Vagina (tissue), 2 donors: Measurements from ENCODE around the gene SLC38A5.

ENCODE experiments used
- POLR2A ChIP-seq, 2 donors: fragments of 450-650 bp; IDR thresholded peaks; one replicate each; pipeline ENCODE4 v1.6.1; 2017; ENCODE audit warnings: antibody characterized with exemption in 2 of 2, mild to moderate bottlenecking in 2 of 2, moderate library complexity in 2 of 2
- POLR2AphosphoS5 ChIP-seq, 2 donors: sonication (generic); formaldehyde crosslinking; IDR thresholded peaks; one replicate each; pipeline ENCODE4 v1.9.0; 2017; ENCODE audit warnings: antibody characterized with exemption in 2 of 2, mild to moderate bottlenecking in 2 of 2, low read depth in 1 of 2; ENCODE audit not compliant: insufficient read depth in 1 of 2
- TF ChIP-seq, protein P1 (sequence below), 3 experiments: fragments of 450-650 bp in 2 of 3; fragments of 200-600 bp in 1 of 3; sonication (generic) in 1 of 3; IDR thresholded peaks; one replicate each; pipeline ENCODE4 v1.5.1; 2017 to 2019; ENCODE audit warnings: antibody characterized with exemption in 3 of 3, mild to moderate bottlenecking in 2 of 3, moderate library complexity in 2 of 3

DNA sequence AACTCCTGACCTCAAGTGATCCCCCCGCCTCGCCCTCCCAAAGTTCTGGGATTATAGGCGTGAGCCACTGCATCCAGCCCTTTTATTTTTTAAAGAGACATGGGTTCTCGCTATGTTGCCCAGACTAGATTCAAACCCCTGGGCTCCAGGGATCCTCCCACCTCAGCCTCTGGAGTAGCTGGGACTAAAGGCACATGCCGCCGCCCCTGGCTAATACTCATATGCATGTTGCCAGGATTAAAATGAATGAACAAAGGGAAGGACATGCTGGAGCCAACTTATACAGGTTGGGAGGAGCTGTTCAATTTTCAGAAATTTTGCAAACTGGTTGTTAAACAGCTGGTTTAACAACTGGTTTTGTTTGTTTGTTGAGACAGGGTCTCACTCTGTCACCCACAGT, 4.5 kb upstream of the SLC38A5 start:
- TF ChIP-seq, protein P1, sequence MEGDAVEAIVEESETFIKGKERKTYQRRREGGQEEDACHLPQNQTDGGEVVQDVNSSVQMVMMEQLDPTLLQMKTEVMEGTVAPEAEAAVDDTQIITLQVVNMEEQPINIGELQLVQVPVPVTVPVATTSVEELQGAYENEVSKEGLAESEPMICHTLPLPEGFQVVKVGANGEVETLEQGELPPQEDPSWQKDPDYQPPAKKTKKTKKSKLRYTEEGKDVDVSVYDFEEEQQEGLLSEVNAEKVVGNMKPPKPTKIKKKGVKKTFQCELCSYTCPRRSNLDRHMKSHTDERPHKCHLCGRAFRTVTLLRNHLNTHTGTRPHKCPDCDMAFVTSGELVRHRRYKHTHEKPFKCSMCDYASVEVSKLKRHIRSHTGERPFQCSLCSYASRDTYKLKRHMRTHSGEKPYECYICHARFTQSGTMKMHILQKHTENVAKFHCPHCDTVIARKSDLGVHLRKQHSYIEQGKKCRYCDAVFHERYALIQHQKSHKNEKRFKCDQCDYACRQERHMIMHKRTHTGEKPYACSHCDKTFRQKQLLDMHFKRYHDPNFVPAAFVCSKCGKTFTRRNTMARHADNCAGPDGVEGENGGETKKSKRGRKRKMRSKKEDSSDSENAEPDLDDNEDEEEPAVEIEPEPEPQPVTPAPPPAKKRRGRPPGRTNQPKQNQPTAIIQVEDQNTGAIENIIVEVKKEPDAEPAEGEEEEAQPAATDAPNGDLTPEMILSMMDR (IDR thresholded peaks at IDR 0.05), result no peak
- no peak for TF ChIP-seq POLR2A (IDR thresholded peaks at IDR 0.05)
- TF ChIP-seq POLR2AphosphoS5 (IDR thresholded peaks at IDR 0.05; ENCODE audit: insufficient read depth in 1 of 2, low read depth in 1 of 2), result no peak
